ENCODE data around the gene MPC1L.

DNA sequence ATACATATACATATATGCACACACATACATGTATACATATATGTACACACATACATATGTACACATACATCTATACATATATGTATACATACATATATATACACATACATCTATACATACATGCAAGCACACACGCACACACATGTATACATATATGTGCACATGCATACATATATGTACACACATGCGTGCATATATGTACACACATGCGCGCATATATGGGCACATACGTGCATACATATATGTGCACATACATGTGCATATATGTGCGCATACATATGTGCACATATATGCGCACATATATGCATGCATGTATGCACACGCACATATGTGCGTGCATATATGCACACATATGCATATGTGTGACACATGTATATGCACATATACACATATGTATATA, 7.3 kb upstream of the MPC1L start:
- TF ChIP-seq, protein P1, sequence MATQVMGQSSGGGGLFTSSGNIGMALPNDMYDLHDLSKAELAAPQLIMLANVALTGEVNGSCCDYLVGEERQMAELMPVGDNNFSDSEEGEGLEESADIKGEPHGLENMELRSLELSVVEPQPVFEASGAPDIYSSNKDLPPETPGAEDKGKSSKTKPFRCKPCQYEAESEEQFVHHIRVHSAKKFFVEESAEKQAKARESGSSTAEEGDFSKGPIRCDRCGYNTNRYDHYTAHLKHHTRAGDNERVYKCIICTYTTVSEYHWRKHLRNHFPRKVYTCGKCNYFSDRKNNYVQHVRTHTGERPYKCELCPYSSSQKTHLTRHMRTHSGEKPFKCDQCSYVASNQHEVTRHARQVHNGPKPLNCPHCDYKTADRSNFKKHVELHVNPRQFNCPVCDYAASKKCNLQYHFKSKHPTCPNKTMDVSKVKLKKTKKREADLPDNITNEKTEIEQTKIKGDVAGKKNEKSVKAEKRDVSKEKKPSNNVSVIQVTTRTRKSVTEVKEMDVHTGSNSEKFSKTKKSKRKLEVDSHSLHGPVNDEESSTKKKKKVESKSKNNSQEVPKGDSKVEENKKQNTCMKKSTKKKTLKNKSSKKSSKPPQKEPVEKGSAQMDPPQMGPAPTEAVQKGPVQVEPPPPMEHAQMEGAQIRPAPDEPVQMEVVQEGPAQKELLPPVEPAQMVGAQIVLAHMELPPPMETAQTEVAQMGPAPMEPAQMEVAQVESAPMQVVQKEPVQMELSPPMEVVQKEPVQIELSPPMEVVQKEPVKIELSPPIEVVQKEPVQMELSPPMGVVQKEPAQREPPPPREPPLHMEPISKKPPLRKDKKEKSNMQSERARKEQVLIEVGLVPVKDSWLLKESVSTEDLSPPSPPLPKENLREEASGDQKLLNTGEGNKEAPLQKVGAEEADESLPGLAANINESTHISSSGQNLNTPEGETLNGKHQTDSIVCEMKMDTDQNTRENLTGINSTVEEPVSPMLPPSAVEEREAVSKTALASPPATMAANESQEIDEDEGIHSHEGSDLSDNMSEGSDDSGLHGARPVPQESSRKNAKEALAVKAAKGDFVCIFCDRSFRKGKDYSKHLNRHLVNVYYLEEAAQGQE (IDR thresholded peaks at IDR 0.05; ENCODE audit: unreplicated experiment) = no peak
- TF ChIP-seq, protein P2, sequence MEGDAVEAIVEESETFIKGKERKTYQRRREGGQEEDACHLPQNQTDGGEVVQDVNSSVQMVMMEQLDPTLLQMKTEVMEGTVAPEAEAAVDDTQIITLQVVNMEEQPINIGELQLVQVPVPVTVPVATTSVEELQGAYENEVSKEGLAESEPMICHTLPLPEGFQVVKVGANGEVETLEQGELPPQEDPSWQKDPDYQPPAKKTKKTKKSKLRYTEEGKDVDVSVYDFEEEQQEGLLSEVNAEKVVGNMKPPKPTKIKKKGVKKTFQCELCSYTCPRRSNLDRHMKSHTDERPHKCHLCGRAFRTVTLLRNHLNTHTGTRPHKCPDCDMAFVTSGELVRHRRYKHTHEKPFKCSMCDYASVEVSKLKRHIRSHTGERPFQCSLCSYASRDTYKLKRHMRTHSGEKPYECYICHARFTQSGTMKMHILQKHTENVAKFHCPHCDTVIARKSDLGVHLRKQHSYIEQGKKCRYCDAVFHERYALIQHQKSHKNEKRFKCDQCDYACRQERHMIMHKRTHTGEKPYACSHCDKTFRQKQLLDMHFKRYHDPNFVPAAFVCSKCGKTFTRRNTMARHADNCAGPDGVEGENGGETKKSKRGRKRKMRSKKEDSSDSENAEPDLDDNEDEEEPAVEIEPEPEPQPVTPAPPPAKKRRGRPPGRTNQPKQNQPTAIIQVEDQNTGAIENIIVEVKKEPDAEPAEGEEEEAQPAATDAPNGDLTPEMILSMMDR (conservative IDR thresholded peaks at IDR 0.05; ENCODE audit: low read depth in 2 of 2) = no peak
- no peak for TF ChIP-seq EZH2 (IDR thresholded peaks at IDR 0.05; ENCODE audit: low read depth, unreplicated experiment)
